HFFc6 (cell line): Measurements from ENCODE around the gene RBP5. TPM values are rescaled to one million over a fixed set of nuclear protein-coding genes. Genes with fewer than 3 reads are reported as not detected.

Source experiments
- DNase-seq: peaks from one replicate; pipeline ENCODE4 v3.0.0-alpha.2; 2018
- H3K27ac Mint-ChIP-seq: 2 replicates; pipeline ENCODE4 v1.8.0; 2020; ENCODE audit warnings: mild to moderate bottlenecking, mixed read lengths
- H3K27me3 Mint-ChIP-seq: 2 replicates; pipeline ENCODE4 v1.8.0; 2021; ENCODE audit warnings: mild to moderate bottlenecking, moderate library complexity, mixed read lengths; ENCODE audit not compliant: insufficient read depth
- H3K36me3 Mint-ChIP-seq: 2 replicates; pipeline ENCODE4 v1.8.0; 2021; ENCODE audit warnings: low read depth, mixed read lengths
- H3K4me1 Mint-ChIP-seq: 2 replicates; pipeline ENCODE4 v1.8.0; 2020; ENCODE audit warnings: low read depth, mixed read lengths
- H3K4me3 Mint-ChIP-seq: 2 replicates; pipeline ENCODE4 v1.8.0; 2020; ENCODE audit warnings: mild to moderate bottlenecking, moderate library complexity, mixed read lengths
- H3K9me3 Mint-ChIP-seq: 2 replicates; pipeline ENCODE4 v1.8.0; 2020; ENCODE audit warnings: mild to moderate bottlenecking, mixed read lengths
- CTCF ChIP-seq: fragments of 200-600 bp; sonication (generic); IDR thresholded peaks from 2 replicates; pipeline ENCODE4 v1.5.0; 2021; ENCODE audit warnings: antibody characterized with exemption, mild to moderate bottlenecking
- total RNA-seq, 6 experiments: library from RNA; stranded (reverse); fragmentation: NEBNext Ultra II Directional; extraction: Animal tissue kit (Norgen Biotek cat#: 25700); gene quantifications; 2 replicates in 1 of 6; 3 replicates in 5 of 6; pipeline ENCODE4 v1.2.3, GENCODE V29; 2021

RBP5 gene
- total RNA-seq, 6 experiments from 2014 or later: not detected

- Mint-ChIP-seq H3K4me1 (peaks cover 14% of the 10 kb centered on the region), H3K4me3 (no peak overlapping the region), H3K9me3 (no peaks in the 10 kb centered on the region)
Measured at GRCh38 chr12:7154042-7154441, 25.4 kb upstream of the RBP5 start.

DNA sequence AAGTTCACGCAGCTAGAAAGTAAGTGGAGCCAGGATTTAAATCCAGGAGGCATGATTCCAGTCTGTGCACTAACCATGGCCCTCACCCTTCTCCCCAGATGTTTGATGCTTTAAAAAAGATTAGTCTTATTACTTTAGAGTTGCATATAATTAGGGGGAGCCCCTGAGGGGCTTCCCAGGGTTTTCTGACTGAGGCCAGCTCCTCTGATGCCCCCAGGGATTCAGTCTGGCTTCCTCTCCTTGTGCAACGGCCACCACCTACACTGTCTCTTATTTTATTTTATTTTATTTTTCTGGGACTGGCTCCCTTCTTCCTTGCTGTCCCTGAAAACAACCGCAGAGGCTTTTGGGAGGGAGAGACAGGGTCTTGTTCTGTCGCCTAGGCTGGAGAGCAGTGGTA is 24.1 kb upstream of the RBP5 start:
- no peak for TF ChIP-seq CTCF
- H3K4me3 Mint-ChIP-seq: no peak overlapping the region
- H3K36me3 Mint-ChIP-seq: no peaks in the 10 kb centered on the region
- H3K27ac Mint-ChIP-seq: no peak overlapping the region
- no peak for DNase-seq
- H3K9me3 Mint-ChIP-seq: no peaks in the 10 kb centered on the region
- peaks cover 14% of the 10 kb centered on the region for H3K4me1 Mint-ChIP-seq
- no peaks in the 10 kb centered on the region; the same call in none of the 2 replicates for H3K27me3 Mint-ChIP-seq

More at GRCh38 chr12:7154042-7154441, 25.4 kb upstream of the RBP5 start:
- Mint-ChIP-seq H3K36me3 (no peaks in the 10 kb centered on the region), H3K27ac (no peak overlapping the region), H3K27me3 (no peaks in the 10 kb centered on the region; the same call in none of the 2 replicates)
- no peak for TF ChIP-seq CTCF
- no peak for DNase-seq

DNA sequence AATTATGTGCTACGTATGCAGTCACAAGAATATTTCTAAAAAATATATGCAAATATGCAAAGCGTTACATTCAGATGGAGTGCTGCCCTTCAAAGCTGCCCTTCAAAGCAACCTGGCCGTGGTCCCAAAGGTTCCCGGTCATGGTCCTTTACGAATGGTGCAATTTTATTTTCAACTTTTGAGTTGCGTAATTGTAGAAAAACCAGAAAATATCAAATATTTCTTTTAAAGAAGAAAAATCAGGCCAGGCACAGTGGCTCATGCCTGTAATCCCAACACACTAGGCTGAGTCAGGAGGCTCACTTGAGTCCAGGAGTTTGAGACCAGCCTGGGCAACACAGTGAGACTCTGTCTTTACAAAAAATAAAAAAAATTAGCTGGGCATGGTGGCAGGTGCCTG is 22.8 kb upstream of the RBP5 start:
- Mint-ChIP-seq H3K27me3 (no peaks in the 10 kb centered on the region; the same call in none of the 2 replicates), H3K9me3 (no peaks in the 10 kb centered on the region), H3K4me3 (no peak overlapping the region), H3K4me1 (peaks cover 16% of the 10 kb centered on the region), H3K36me3 (no peaks in the 10 kb centered on the region), H3K27ac (no peak overlapping the region)
- no peak for TF ChIP-seq CTCF
- no peak for DNase-seq

DNA sequence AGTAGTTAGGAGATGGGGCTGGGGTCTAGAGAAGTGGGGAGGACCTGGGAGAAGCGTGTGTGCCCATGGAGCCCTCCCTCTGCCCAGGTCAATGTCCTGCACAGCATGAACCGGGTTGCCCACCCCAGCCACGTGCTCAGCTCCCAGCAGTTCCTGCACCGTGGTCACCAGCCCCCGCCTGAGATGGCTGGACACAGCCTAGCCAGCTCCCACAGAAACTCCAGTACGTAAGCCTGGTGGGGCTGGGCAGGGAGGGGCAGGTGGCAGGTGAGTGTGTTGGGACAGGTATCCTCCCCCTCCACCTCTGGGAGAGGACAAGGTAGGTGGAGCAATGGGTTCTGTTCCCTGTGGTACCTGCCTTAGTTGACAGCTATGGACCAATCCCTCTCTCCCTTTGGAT is 22.2 kb upstream of the RBP5 start:
- Mint-ChIP-seq H3K27me3 (no peaks in the 10 kb centered on the region; the same call in none of the 2 replicates), H3K36me3 (no peaks in the 10 kb centered on the region), H3K27ac (no peak overlapping the region), H3K4me3 (no peak overlapping the region), H3K4me1 (peaks cover 23% of the 10 kb centered on the region), H3K9me3 (no peaks in the 10 kb centered on the region)
- TF ChIP-seq CTCF: no peak
- no peak for DNase-seq

GRCh38 chr12:7150356-7150755 is 21.7 kb upstream of the RBP5 start:
- Mint-ChIP-seq H3K27ac (no peak overlapping the region), H3K36me3 (no peaks in the 10 kb centered on the region), H3K4me1 (peaks cover 26% of the 10 kb centered on the region), H3K27me3 (no peaks in the 10 kb centered on the region; the same call in none of the 2 replicates), H3K4me3 (no peak overlapping the region), H3K9me3 (no peaks in the 10 kb centered on the region)
- TF ChIP-seq CTCF: no peak
- DNase-seq: no peak

DNA sequence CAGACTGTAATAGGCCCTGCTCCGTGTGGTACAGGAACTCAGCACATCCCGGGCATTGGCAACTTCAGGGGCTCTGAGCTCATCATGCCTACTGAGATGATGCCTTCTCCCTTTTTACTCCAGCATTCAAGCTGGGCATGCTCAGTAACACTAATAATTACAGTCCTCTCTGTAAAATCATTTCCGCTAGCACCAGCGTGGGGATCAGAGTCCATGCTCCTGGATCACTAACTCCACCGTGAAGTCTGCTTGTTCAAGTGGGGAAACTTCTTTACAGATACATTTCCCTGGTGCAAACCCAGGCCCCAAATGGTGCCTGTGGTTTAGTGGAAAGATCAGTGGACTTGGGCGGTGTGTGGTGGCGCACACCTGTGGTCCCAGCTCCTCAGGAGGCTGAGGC is 18.2 kb upstream of the RBP5 start:
- no peak overlapping the region for H3K27ac Mint-ChIP-seq
- no peak for TF ChIP-seq CTCF
- H3K9me3 Mint-ChIP-seq: no peaks in the 10 kb centered on the region

More for the DNA sequence above, 18.2 kb upstream of the RBP5 start:
- Mint-ChIP-seq H3K27me3 (no peaks in the 10 kb centered on the region; the same call in none of the 2 replicates), H3K36me3 (no peaks in the 10 kb centered on the region), H3K4me1 (peaks cover 25% of the 10 kb centered on the region), H3K4me3 (no peak overlapping the region)
- DNase-seq: no peak
